Measurements from ENCODE around the gene SNHG17. TPM values are rescaled to one million over a fixed set of nuclear protein-coding genes. Genes with fewer than 3 reads are reported as not detected.

The SNHG17 gene
- total and polyA plus RNA-seq, 9 of the 15 experiments (the other 6 are each of a cell fraction or from before 2014, with no cell fraction given): 29.8 to 106 (median 57.7) TPM

GRCh38 chr20:38452880-38453624, 17.9 kb upstream of the SNHG17 start (continued):
- TF ChIP-seq ZNF318 (IDR thresholded peaks at IDR 0.05; ENCODE audit: borderline replicate concordance in 1 of 2, low read depth in 1 of 2) (no peak), DDX20 (tag; IDR thresholded peaks at IDR 0.05; ENCODE audit: low read depth) (no peak), PTTG1 (tag; IDR thresholded peaks at IDR 0.05; ENCODE audit: low read depth) (no peak), E2F3 (CRISPR knock-in tag; IDR thresholded peaks at IDR 0.05) (no peak), HMG20A (CRISPR knock-in tag; conservative IDR thresholded peaks at IDR 0.05) (no peak), ZFP91 (CRISPR knock-in tag; IDR thresholded peaks at IDR 0.05) (no peak), ZNF282 (CRISPR knock-in tag; IDR thresholded peaks at IDR 0.05) (no peak), ATF1 (CRISPR knock-in tag; IDR thresholded peaks at IDR 0.05) (no peak), ATF1 (tag; IDR thresholded peaks at IDR 0.05) (0 out of 2 replicates have a peak, but pooled peaks have one; percentile 22), ZFPM2 (CRISPR knock-in tag; IDR thresholded peaks at IDR 0.05) (no peak), SUPT5H (IDR thresholded peaks at IDR 0.05) (no peak), FOXK2 (conservative IDR thresholded peaks at IDR 0.05 in 1 of 2, IDR thresholded peaks at IDR 0.05 in 1 of 2; ENCODE audit: low read depth in 2 of 2) (peak; percentile 68 to 78; a peak in 3 of 4 replicates), SMAD2 (IDR thresholded peaks at IDR 0.05; ENCODE audit: low read depth, low read length) (no peak), TAF1 (IDR thresholded peaks at IDR 0.05; ENCODE audit: control insufficient read depth, extremely low read depth, insufficient read depth, low read length, severe bottlenecking) (peak; percentile 16), TBL1XR1 (IDR thresholded peaks at IDR 0.05; ENCODE audit: low read length in 2 of 2) (peak in 1 of 2 experiments; percentile 76; a peak in 2 of 4 replicates), ZNF445 (CRISPR knock-in tag; IDR thresholded peaks at IDR 0.05; ENCODE audit: low read depth) (no peak), NR2F6 (CRISPR knock-in tag; IDR thresholded peaks at IDR 0.05) (no peak), KAT2B (IDR thresholded peaks at IDR 0.05; ENCODE audit: low read depth, low read length) (no peak), ZNF232 (CRISPR knock-in tag; IDR thresholded peaks at IDR 0.05) (no peak), NRF1 (conservative IDR thresholded peaks at IDR 0.05 in 1 of 2, IDR thresholded peaks at IDR 0.05 in 1 of 2) (peak; percentile 45 to 63)

All from K562 (cell line).